SK-N-SH treated with all-trans-retinoic acid at 6 μM for 48 hours (cell line): ENCODE results near the gene TMEM263.

Experiments used
- ARNTL ChIP-seq: fragments of 450-650 bp; formaldehyde crosslinking; IDR thresholded peaks from 2 replicates; pipeline ENCODE4 v1.5.0; 2020; ENCODE audit warnings: low read depth, mild to moderate bottlenecking, moderate library complexity, borderline replicate concordance
- GLIS3 ChIP-seq: fragments of 250-450 bp; sonication (Bioruptor Pico); IDR thresholded peaks from 2 replicates; pipeline ENCODE4 v1.5.0; 2020; ENCODE audit warnings: mild to moderate bottlenecking, moderate library complexity
- OSR1 ChIP-seq: fragments of 250-450 bp; sonication (Bioruptor Pico); IDR thresholded peaks from 2 replicates; pipeline ENCODE4 v1.8.0; 2022; ENCODE audit warnings: moderate library complexity, mild to moderate bottlenecking, inconsistent platforms
- RARB ChIP-seq: fragments of 250-450 bp; sonication (Bioruptor Pico); IDR thresholded peaks from 2 replicates; pipeline ENCODE4 v1.8.0; 2021; ENCODE audit warnings: mild to moderate bottlenecking, moderate library complexity
- TCF4 ChIP-seq: fragments of 250-450 bp; sonication (Bioruptor Pico); IDR thresholded peaks from 2 replicates; pipeline ENCODE4 v1.8.0; 2021; ENCODE audit warnings: mild to moderate bottlenecking, moderate library complexity, borderline replicate concordance
- ZC3H10 ChIP-seq: fragments of 250-450 bp; sonication (Bioruptor Pico); IDR thresholded peaks from 2 replicates; pipeline ENCODE4 v1.5.1; 2021; ENCODE audit warnings: mild to moderate bottlenecking, moderate library complexity
- ZNF565 ChIP-seq: fragments of 450-650 bp; formaldehyde crosslinking; conservative IDR thresholded peaks from 2 replicates; pipeline ENCODE4 v1.5.0; 2020; ENCODE audit warnings: low read depth, mild to moderate bottlenecking, moderate library complexity
- ZNF70 ChIP-seq: fragments of 450-650 bp; formaldehyde crosslinking; IDR thresholded peaks from 2 replicates; pipeline ENCODE4 v1.5.0; 2020; ENCODE audit warnings: mild to moderate bottlenecking, moderate library complexity
- TF ChIP-seq, protein P1 (sequence below): fragments of 250-450 bp; sonication (Bioruptor Pico); IDR thresholded peaks from 2 replicates; pipeline ENCODE4 v1.8.0; 2020; ENCODE audit warnings: mild to moderate bottlenecking, moderate library complexity, borderline replicate concordance
- TF ChIP-seq, protein P2 (sequence below): fragments of 250-450 bp; sonication (Bioruptor Pico); IDR thresholded peaks from 2 replicates; pipeline ENCODE4 v1.8.0; 2021; ENCODE audit warnings: low read depth, mild to moderate bottlenecking, moderate library complexity, borderline replicate concordance
- TF ChIP-seq, protein P3 (sequence below): fragments of 250-450 bp; sonication (Bioruptor Pico); IDR thresholded peaks from 2 replicates; pipeline ENCODE4 v1.5.0; 2020; ENCODE audit warnings: mild to moderate bottlenecking, moderate library complexity

DNA sequence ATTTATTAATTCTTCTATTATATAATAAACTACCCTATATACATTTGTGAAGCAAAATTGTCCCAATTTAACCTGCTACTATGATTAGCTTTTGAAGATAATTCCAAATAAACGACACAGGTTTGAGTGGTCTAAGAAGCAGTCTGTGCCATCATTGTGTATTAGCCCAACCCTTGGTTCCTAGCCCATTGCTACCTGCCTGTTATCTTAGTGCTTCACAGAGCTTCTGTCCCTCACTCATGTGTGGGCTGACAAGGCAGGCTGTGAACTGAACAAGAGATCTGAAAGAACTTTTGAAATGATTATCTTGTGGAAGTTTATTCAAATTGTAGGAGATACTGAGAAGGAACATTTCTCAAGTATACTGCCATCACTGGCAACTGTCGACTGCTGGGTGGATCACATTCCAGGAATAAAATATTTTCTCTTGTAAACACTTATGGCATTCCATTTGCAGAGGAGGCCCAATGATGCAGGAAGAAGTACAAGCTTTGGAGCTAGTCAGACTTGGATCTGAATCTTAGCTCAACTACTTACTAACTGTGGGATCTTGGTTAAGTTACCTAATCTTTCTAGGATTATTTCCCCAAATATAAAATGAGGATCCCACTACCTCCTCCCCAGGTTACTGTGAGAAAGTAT, 39.0 kb downstream of the TMEM263 start:
- no peak for TF ChIP-seq OSR1 (CRISPR knock-in tag)
- TF ChIP-seq, protein P1, sequence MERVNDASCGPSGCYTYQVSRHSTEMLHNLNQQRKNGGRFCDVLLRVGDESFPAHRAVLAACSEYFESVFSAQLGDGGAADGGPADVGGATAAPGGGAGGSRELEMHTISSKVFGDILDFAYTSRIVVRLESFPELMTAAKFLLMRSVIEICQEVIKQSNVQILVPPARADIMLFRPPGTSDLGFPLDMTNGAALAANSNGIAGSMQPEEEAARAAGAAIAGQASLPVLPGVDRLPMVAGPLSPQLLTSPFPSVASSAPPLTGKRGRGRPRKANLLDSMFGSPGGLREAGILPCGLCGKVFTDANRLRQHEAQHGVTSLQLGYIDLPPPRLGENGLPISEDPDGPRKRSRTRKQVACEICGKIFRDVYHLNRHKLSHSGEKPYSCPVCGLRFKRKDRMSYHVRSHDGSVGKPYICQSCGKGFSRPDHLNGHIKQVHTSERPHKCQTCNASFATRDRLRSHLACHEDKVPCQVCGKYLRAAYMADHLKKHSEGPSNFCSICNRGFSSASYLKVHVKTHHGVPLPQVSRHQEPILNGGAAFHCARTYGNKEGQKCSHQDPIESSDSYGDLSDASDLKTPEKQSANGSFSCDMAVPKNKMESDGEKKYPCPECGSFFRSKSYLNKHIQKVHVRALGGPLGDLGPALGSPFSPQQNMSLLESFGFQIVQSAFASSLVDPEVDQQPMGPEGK (CRISPR knock-in tag): no peak
- no peak for TF ChIP-seq ZC3H10 (CRISPR knock-in tag)
- no peak for TF ChIP-seq TCF4
- no peak for TF ChIP-seq RARB (CRISPR knock-in tag)
- TF ChIP-seq GLIS3 (CRISPR knock-in tag): no peak
- TF ChIP-seq ZNF70 (CRISPR knock-in tag): no peak
- TF ChIP-seq, protein P2, sequence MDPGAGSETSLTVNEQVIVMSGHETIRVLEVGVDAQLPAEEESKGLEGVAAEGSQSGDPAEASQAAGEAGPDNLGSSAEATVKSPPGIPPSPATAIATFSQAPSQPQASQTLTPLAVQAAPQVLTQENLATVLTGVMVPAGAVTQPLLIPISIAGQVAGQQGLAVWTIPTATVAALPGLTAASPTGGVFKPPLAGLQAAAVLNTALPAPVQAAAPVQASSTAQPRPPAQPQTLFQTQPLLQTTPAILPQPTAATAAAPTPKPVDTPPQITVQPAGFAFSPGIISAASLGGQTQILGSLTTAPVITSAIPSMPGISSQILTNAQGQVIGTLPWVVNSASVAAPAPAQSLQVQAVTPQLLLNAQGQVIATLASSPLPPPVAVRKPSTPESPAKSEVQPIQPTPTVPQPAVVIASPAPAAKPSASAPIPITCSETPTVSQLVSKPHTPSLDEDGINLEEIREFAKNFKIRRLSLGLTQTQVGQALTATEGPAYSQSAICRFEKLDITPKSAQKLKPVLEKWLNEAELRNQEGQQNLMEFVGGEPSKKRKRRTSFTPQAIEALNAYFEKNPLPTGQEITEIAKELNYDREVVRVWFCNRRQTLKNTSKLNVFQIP (CRISPR knock-in tag): no peak
- TF ChIP-seq, protein P3, sequence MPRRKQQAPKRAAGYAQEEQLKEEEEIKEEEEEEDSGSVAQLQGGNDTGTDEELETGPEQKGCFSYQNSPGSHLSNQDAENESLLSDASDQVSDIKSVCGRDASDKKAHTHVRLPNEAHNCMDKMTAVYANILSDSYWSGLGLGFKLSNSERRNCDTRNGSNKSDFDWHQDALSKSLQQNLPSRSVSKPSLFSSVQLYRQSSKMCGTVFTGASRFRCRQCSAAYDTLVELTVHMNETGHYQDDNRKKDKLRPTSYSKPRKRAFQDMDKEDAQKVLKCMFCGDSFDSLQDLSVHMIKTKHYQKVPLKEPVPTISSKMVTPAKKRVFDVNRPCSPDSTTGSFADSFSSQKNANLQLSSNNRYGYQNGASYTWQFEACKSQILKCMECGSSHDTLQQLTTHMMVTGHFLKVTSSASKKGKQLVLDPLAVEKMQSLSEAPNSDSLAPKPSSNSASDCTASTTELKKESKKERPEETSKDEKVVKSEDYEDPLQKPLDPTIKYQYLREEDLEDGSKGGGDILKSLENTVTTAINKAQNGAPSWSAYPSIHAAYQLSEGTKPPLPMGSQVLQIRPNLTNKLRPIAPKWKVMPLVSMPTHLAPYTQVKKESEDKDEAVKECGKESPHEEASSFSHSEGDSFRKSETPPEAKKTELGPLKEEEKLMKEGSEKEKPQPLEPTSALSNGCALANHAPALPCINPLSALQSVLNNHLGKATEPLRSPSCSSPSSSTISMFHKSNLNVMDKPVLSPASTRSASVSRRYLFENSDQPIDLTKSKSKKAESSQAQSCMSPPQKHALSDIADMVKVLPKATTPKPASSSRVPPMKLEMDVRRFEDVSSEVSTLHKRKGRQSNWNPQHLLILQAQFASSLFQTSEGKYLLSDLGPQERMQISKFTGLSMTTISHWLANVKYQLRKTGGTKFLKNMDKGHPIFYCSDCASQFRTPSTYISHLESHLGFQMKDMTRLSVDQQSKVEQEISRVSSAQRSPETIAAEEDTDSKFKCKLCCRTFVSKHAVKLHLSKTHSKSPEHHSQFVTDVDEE (CRISPR knock-in tag): no peak
- no peak for TF ChIP-seq ZNF565
- no peak for TF ChIP-seq ARNTL (CRISPR knock-in tag)
